Measurements from ENCODE around the gene GFPT1. TPM values are rescaled to one million over a fixed set of nuclear protein-coding genes. Genes with fewer than 3 reads are reported as not detected.
A peak's percentile ranks its signal among the peaks of the same experiment; 100 is the strongest.
"Not testable (repeated sequence)": the region's sequence is repeated elsewhere in the genome, so short reads cannot be mapped to it uniquely, and the experiment has no call there.

GFPT1 gene
- total RNA-seq (2014; rRNA removed; shearing (Covaris generic)) = 15.4 and 19.2 TPM in 2 replicates

GRCh38 chr2:69386789-69387734 lies at the start of gene GFPT1:
TSS of gene GFPT1 (minus strand) at chr2:69387227. CDS start at chr2:69387071, 156 bp downstream.
- peak; percentile 87 for DNase-seq (ENCODE audit: low spot score)

GRCh38 chr2:69436596-69436937 lies 49.5 kb upstream of the GFPT1 start:
- no peak for DNase-seq (ENCODE audit: low spot score)

GRCh38 chr2:69434753-69435152 lies 47.7 kb upstream of the GFPT1 start:
- no peak for DNase-seq (ENCODE audit: low spot score)

GRCh38 chr2:69429491-69430183 lies 42.6 kb upstream of the GFPT1 start:
- no peak for DNase-seq (ENCODE audit: low spot score)

DNA sequence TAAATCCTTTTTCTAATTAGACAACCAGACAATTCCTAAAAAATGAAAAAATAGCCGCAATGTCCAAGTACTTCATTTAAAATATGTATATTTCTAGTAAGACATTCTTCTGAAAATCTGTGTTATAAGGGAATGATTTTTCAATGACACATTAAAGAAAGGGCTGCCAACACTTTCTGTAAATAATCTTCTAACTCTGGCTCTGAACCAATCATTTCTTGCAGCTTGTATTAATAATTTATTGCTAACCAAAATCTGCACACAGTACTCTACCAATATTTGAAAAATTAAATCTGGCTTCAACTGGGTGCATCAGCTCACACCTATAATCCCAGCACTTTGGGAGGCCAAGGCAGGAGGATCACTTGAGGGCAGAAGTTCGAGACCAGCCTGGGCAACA lies 42.0 kb upstream of the GFPT1 start:
- no peak for DNase-seq (ENCODE audit: low spot score)

GRCh38 chr2:69424419-69424818 lies 37.4 kb upstream of the GFPT1 start:
- DNase-seq (ENCODE audit: low spot score) = no peak

GRCh38 chr2:69422198-69422597 lies 35.2 kb upstream of the GFPT1 start:
- no peak for DNase-seq (ENCODE audit: low spot score)

DNA sequence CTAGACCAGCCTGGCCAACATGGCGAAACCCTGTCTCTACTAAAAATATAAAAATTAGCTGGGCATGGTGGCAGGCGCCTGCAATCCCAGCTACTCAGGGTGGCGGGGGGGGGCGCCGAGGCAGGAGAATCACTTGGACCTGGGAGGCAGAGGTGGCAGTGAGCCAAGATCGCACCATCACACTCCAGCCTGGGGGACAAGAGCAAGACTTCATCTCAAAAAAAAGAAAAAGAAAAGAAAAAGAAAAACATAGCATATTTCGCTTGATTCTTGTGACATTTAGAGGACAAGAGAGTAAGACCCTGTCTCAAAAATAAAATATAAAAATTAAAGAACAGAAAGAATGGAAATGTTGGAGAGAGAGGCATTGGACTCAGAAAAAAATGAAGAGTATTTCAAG lies 32.1 kb upstream of the GFPT1 start:
- DNase-seq (ENCODE audit: low spot score) = not testable (repeated sequence)

GRCh38 chr2:69416147-69416546 lies 29.1 kb upstream of the GFPT1 start:
- no peak for DNase-seq (ENCODE audit: low spot score)

GRCh38 chr2:69411120-69411519 lies 24.1 kb upstream of the GFPT1 start:
- no peak for DNase-seq (ENCODE audit: low spot score)

- no peak for DNase-seq (ENCODE audit: low spot score)
These were observed 18.3 kb upstream of the GFPT1 start for GRCh38 chr2:69405306-69405705.

DNA sequence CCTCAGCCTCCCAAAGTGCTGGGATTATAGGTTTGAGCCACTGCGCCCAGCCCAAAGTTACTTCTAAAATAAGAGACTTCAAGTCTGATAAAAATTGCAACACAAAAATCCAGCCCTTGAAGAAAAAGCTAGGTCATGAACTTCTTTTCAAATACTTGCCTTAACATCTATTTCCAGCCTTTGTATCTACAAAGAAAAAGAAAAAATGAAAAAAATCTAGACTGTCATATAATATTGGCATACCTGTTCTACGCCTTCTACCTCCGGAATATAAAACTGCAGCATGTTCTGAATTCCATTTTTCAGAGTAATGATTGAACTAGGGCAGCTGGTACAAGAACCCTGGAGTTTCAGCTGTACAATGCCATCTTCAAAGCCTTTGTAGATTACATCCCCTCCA lies 13.1 kb upstream of the GFPT1 start:
- no peak for DNase-seq (ENCODE audit: low spot score)

- DNase-seq (ENCODE audit: low spot score) = no peak
These were observed 10.2 kb upstream of the GFPT1 start for GRCh38 chr2:69397234-69397633.

DNA sequence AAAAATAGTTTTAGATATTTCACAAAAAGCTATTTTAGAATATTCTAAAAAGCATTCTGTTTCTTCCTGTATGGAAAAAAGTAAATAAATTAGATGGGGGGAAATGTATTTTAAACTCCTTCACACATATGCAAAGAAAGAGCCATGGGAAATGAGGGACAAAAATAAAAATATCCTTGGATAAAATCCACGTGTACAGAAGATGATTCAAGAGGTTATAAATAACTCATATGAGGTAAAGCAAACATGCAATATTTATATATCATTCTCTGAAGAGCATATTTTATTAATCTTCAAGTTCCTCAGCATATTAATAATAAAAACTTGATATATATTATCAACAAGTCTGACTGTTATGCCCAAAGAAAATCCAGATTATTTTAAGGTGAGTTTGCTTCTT lies 8.8 kb upstream of the GFPT1 start:
- no peak for DNase-seq (ENCODE audit: low spot score)

GRCh38 chr2:69393963-69394362 lies 6.9 kb upstream of the GFPT1 start:
- DNase-seq (ENCODE audit: low spot score) = no peak

- no peak for DNase-seq (ENCODE audit: low spot score)
These were observed 3.4 kb upstream of the GFPT1 start for GRCh38 chr2:69390471-69390870.

DNA sequence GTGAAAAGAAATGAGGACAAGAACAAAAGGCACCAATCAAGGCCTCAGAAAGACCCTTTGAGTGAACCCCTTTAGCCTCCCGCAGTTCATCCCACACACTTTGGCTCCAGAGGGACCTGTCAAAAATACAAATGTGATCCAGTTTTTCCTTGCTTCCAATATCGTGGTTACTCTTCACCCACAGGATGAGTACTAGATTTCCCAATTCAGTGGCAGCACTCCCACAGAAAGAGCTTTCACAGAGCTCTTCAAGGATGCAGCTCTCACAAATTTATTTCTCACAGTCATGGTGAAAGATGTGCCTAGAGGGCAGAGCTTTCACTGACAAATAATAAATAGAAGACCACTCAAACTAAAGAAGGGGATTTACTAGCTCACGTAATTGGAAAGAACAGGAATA lies 3.0 kb upstream of the GFPT1 start:
- no peak for DNase-seq (ENCODE audit: low spot score)

DNA sequence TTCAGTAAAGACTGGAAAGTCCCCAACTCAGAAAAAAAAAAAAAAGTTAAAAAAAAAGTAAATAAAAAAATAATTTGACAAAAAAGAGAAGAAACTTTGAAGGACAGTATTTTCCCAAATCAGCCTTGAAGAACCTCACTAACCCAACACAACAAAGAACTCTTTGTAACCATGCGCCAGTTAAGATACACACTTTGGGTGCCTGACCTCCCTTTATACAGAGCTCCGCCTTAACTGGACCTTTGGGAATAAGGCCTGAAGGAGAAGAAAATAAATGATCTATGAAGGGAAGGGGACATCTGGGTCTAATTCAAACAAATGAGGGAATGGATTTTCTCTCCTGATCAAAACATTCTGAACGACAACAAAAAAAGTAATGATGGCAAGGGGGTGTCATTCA lies 2.2 kb upstream of the GFPT1 start:
- DNase-seq (ENCODE audit: low spot score) = no peak

- DNase-seq (ENCODE audit: low spot score) = no peak
These were observed 899 bp upstream of the GFPT1 start for GRCh38 chr2:69387770-69388481.

- DNase-seq (ENCODE audit: low spot score) = no peak
These were observed 667 bp downstream of the GFPT1 start for GRCh38 chr2:69386360-69386759.

GRCh38 chr2:69385443-69386151 lies 1.4 kb downstream of the GFPT1 start:
- peak; percentile 31 for DNase-seq (ENCODE audit: low spot score)

- no peak for DNase-seq (ENCODE audit: low spot score)
These were observed 2.4 kb downstream of the GFPT1 start for GRCh38 chr2:69384618-69385081.
